ENCODE results near the gene PTCHD4. TPM values are rescaled to one million over a fixed set of nuclear protein-coding genes. Genes with fewer than 3 reads are reported as not detected.

The PTCHD4 gene
- total RNA-seq, 1 donor from 2014 or later, result 7.8 TPM

- no peaks in the 10 kb centered on the region for H3K9me3 ChIP-seq (ENCODE audit: low read depth)
- H2AFZ ChIP-seq (replicated peaks), result no peak overlapping the region
- H3K4me3 ChIP-seq, result no peak overlapping the region
- H3K9ac ChIP-seq, result no peak overlapping the region
- H3K4me1 ChIP-seq, result no peaks in the 10 kb centered on the region
- H3K36me3 ChIP-seq, result no peaks in the 10 kb centered on the region
- H3K27me3 Mint-ChIP-seq (ENCODE audit: insufficient read depth, low read depth), result no peaks in the 10 kb centered on the region
- no peaks in the 10 kb centered on the region for H4K20me1 ChIP-seq (ENCODE audit: low read depth)
- H3K4me2 ChIP-seq, result no peak overlapping the region
- no peaks in the 10 kb centered on the region for H3K27me3 ChIP-seq
- DNase-seq (ENCODE audit: low spot score), result no peak
- H3F3A ChIP-seq (ENCODE audit: low read depth), result no peaks in the 10 kb centered on the region
- no peaks in the 10 kb centered on the region for H3K36me3 Mint-ChIP-seq
- H3K4me3 Mint-ChIP-seq, result no peak overlapping the region
- no peaks in the 10 kb centered on the region for H3K79me2 ChIP-seq (ENCODE audit: low read depth)
- TF ChIP-seq EZH2 (IDR thresholded peaks at IDR 0.05) (no peak), CTCF (IDR thresholded peaks at IDR 0.05) (no peak), EZH2phosphoT487 (IDR thresholded peaks at IDR 0.05) (no peak)
- no peak overlapping the region for H3K27ac Mint-ChIP-seq
- H3K9me3 Mint-ChIP-seq, result no peaks in the 10 kb centered on the region
- no peak overlapping the region for H3K27ac ChIP-seq
- H3K4me1 Mint-ChIP-seq, result no peaks in the 10 kb centered on the region
These were observed 33.0 kb upstream of the PTCHD4 start for GRCh38 chr6:48144021-48144420.

GRCh38 chr6:48141975-48142374 lies 31.0 kb upstream of the PTCHD4 start:
- no peak for TF ChIP-seq CTCF (IDR thresholded peaks at IDR 0.05)
- TF ChIP-seq EZH2phosphoT487 (IDR thresholded peaks at IDR 0.05), result no peak
- TF ChIP-seq EZH2 (IDR thresholded peaks at IDR 0.05), result no peak
- Histone ChIP-seq H3K9ac (no peak overlapping the region), H4K20me1 (ENCODE audit: low read depth) (no peaks in the 10 kb centered on the region), H3K79me2 (ENCODE audit: low read depth) (no peaks in the 10 kb centered on the region), H3K36me3 (no peaks in the 10 kb centered on the region), H3K4me1 (no peaks in the 10 kb centered on the region), H3F3A (ENCODE audit: low read depth) (no peaks in the 10 kb centered on the region), H2AFZ (replicated peaks) (no peak overlapping the region), H3K9me3 (ENCODE audit: low read depth) (no peaks in the 10 kb centered on the region), H3K27ac (no peak overlapping the region), H3K4me3 (no peak overlapping the region), H3K4me2 (no peak overlapping the region), H3K27me3 (no peaks in the 10 kb centered on the region)
- no peaks in the 10 kb centered on the region for H3K4me1 Mint-ChIP-seq
- no peak for DNase-seq (ENCODE audit: low spot score)
- no peak overlapping the region for H3K27ac Mint-ChIP-seq
- H3K27me3 Mint-ChIP-seq (ENCODE audit: insufficient read depth, low read depth), result no peaks in the 10 kb centered on the region
- no peak overlapping the region for H3K4me3 Mint-ChIP-seq
- H3K9me3 Mint-ChIP-seq, result no peaks in the 10 kb centered on the region
- H3K36me3 Mint-ChIP-seq, result no peaks in the 10 kb centered on the region

GRCh38 chr6:48139818-48140614 lies 29.0 kb upstream of the PTCHD4 start:
- Histone ChIP-seq H4K20me1 (ENCODE audit: low read depth) (no peaks in the 10 kb centered on the region), H3K27ac (no peak overlapping the region), H3F3A (ENCODE audit: low read depth) (no peaks in the 10 kb centered on the region), H2AFZ (replicated peaks) (no peak overlapping the region), H3K79me2 (ENCODE audit: low read depth) (no peaks in the 10 kb centered on the region), H3K4me2 (no peak overlapping the region), H3K36me3 (no peaks in the 10 kb centered on the region), H3K9me3 (ENCODE audit: low read depth) (no peaks in the 10 kb centered on the region), H3K27me3 (no peaks in the 10 kb centered on the region), H3K4me3 (no peak overlapping the region), H3K9ac (no peak overlapping the region), H3K4me1 (no peaks in the 10 kb centered on the region)
- Mint-ChIP-seq H3K27ac (no peak overlapping the region), H3K4me1 (no peaks in the 10 kb centered on the region), H3K27me3 (ENCODE audit: insufficient read depth, low read depth) (no peaks in the 10 kb centered on the region), H3K4me3 (no peak overlapping the region), H3K36me3 (no peaks in the 10 kb centered on the region), H3K9me3 (no peaks in the 10 kb centered on the region)
- TF ChIP-seq EZH2 (IDR thresholded peaks at IDR 0.05), result no peak
- no peak for TF ChIP-seq EZH2phosphoT487 (IDR thresholded peaks at IDR 0.05)
- TF ChIP-seq CTCF (IDR thresholded peaks at IDR 0.05), result no peak
- no peak for DNase-seq (ENCODE audit: low spot score)

Measured in neural progenitor cell (in vitro differentiated cells).